Loucy (cell line): Measurements from ENCODE around the gene TDRD15.

Experiments used
- CTCF ChIP-seq: fragments of 200-600 bp; sonication (generic); conservative IDR thresholded peaks from 2 replicates; pipeline ENCODE4 v1.5.1; 2014; ENCODE audit warnings: mild to moderate bottlenecking, antibody characterized with exemption, low read length
- EZH2phosphoT487 ChIP-seq: fragments of 200-600 bp; IDR thresholded peaks from 2 replicates; pipeline ENCODE4 v1.6.1; 2018; ENCODE audit warnings: antibody characterized with exemption, mild to moderate bottlenecking, moderate library complexity, borderline replicate concordance

- TF ChIP-seq CTCF (no peak), EZH2phosphoT487 (no peak)
These were observed 25.5 kb upstream of the TDRD15 start for GRCh38 chr2:21098294-21098693.
